Midbrain (tissue), 1 donor: ENCODE data around the gene MT1X.

Experiments
- DNase-seq: peaks from one replicate; lab custom pipeline; 2025; lab: John Stamatoyannopoulos, UW

The MT1X gene

DNA sequence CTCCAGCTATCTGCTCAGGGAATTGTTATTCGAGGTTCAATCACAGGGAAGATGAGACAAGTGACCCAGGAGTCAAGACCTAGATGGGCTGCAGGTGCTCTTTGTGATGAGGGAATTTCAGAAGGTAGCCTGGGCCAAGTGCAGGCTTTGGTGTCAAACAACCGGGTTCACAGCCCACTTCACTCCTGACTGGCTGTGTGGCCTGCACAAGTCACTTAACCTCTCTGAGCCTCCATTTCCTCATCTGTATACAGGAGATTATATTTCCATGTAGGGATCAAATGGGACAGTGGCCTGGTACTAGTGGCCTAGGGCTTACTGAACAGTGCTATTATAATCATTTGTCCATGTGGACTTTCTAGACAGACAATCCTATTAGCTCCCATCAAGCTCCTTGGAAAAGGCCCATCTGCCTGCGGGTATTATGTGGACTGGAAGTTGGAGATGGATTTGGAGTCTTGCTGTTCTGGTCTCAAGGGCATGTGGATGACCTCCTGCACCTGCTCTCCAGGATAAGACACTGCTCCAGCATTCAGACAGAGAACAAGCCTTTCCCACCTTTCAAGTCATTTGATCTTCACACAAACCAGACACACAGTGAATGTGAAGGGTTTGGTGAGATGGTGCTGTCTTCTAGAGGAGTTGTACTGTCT is 3.1 kb upstream of the MT1X start:
- DNase-seq: no peak

DNA sequence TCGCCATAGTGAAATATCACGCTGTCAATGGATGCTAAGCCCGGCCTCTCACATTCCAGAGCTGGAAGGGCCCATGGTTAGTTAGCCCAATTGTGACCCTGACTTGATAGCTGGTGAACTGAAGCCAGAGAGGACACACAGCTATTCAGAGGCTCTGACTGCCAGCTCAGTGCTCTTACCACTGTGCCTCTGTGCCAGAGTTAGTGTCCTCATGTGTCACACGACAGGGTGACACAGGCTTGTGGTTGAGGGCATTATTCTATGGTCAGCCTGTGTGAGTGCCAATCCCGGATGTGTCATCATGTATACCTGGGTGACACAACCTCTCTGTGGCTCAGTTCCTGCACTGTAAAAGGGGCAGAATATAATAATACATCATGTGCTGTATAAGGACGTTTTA is 2.5 kb upstream of the MT1X start:
- no peak for DNase-seq

DNA sequence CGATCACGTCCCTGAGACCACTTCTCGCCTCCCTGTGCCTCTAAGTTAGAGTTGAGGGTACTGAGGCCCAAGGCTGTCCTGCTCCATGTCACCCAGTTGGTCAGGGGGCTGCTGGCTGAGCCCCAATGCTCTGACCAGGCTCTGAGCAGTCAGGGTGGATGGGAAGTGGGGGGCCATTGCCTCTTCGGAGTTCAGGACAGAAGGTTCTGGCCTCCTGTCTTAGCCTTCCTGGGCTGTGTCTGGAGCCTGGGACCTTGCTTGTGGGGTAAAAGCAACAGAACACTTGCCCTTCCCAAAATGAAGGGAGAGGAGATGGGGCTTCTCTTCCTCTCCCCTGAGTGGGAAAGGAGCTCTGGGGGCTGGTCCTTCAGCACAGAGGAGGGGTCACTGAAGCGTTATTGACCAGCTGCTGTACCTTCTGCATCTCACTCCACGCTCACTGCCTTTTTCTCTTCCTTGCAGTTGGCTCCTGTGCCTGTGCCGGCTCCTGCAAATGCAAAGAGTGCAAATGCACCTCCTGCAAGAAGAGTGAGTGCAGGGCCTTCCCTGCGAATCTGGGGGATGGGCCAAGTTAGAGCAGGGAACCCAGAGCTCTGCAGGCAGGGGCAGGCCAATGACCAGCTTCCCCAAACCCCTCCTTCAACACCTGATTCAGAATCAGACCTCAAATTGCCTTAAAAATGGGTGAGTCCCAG is 580 bp downstream of the MT1X start:
- DNase-seq: no peak

DNA sequence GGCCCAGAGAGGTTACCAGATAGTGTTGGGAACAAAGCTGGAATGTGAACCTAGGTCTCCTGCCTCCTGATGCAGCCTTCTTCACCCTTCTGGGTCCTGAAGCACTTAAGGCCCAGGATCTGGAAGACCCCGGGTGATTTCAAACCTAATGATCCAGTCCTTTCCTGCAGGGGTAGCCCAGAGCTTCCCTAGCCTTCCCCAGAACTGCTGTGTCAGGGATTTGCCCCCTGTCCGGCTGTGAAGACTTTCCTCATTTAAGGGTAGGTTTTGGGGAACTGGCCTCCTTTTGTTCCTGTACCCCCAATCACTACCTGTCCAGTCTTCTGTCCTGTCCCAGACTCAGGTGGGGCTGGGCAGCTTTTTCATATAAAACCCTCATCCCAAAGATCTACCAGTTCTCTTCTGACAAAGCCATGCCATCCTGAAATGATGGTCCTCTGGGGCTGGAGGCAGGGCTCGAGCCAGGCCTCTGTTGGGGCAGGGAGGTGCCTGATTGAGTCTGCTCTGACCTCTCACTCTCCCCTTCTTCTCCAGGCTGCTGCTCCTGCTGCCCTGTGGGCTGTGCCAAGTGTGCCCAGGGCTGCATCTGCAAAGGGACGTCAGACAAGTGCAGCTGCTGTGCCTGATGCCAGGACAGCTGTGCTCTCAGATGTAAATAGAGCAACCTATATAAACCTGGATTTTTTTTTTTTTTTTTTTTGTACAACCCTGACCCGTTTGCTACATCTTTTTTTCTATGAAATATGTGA is 1.3 kb downstream of the MT1X start:
- no peak for DNase-seq

DNA sequence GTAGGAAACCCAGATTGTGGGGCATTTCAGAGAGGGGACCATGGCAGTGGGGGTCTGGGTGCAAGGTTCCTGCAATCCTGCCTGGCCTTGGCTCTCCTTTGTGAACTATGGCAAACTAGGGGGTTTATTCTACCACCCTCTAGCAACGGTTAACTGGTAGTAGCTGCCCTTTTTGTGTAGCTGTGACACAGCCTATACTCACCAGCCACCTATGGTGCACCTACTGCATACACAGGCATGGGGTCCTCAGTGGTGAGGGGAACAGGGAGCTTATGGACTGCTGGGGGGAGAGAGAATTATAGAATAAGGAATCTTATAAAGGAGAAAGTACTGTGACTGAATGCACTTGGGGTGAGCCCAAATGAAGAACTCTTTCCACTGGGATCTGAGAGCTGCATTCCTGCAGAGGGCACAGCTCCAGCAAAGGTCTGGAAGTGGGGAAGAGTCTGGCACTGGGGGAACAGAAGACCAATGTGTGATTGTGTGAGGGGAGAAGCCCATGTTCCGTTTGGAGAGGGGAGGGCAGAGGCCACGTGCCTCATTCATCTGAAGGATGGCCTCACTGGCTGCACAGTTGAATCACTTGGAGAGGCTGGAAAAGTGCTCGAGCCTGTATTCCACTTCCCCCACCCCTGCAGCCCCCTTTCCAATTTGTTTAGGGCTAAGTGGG is 2.1 kb downstream of the MT1X start:
- no peak for DNase-seq

DNA sequence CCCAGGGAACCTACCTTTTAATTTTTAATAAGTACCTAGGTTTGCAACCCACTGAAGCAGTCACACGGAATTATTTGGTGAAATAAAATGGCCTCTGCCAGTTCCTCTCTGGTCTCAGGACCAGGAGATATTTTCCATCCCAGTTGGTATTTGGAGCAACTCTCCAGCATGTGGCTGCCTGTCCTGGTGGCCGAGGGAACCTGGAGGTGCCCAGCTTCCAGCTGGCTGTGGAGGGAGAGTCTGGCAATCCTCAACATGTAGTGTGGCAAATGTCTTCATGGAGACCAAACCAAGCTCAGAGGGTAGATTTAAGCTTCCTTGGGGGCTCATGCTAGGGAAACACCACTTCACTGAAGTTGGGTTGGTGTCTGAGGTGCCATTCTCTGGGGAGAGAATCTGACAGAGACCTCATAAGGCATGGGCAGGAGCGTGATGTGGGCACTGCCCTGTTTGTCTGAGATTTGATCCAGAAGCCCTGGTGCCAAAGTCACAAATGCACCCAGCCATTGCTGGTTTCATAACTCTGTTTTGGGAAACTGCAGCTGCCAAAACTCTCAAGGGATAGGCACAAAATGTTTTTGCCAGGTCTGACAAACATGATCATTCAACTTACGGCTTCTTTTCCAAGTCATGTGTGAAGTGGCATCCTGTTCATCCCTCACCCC is 2.8 kb downstream of the MT1X start:
- no peak for DNase-seq

DNA sequence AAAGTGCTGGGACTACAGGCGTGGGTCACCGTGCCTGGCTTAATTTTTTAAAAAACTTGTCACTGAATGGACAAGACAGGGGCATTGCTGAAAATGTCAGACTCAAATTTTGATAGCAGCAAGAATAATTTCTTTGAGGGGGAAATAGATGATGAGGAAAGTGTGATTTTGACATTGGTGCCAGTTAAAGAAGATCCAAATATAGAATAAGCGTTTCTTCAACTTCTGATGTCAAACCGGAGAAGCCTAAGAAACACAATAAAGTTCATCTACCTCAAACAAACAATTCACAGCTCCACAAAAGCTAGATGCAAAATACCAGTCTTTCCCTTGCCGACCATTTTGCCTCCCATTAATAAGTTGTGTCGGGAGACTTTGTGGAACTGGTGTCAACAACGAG is 4.5 kb downstream of the MT1X start:
- DNase-seq: no peak

DNA sequence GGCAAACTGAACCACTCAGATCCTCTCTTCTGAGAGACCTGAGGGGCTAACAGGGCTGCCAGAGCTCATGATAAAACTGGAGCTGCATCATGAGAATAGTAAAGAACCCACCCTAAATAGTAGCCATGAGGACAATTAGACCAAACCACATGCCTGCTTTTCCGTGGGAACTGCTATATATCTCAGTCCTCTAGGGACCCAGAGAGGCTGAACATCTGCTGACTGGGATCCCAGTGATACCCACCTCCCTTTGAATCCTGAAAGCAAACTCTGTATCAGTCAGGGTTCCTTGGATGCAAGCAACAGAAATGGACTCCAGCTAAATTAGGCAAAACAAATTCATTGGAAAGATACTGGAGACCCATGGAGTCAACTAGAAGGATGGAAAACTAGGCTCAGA is 6.5 kb downstream of the MT1X start:
- DNase-seq: no peak

DNA sequence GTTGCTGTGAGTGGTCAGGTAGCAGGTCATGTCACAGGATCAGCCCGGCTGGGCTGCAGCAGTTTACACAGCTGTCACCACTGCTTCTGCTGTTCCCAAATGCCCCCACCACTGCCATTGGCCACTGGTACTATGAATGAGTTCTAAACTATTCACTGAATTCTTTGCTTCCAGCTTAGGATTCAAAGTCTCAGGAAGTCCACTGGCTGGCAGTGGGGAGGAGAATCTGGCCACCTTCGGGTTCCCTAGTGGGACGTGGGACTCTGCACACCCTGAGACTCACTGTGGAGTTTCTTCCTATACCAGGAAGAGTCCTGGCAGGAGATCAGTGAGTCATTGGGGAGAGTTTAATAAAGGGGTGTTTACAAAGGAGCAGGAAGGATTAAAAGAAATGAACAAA is 6.9 kb downstream of the MT1X start:
- DNase-seq: no peak

DNA sequence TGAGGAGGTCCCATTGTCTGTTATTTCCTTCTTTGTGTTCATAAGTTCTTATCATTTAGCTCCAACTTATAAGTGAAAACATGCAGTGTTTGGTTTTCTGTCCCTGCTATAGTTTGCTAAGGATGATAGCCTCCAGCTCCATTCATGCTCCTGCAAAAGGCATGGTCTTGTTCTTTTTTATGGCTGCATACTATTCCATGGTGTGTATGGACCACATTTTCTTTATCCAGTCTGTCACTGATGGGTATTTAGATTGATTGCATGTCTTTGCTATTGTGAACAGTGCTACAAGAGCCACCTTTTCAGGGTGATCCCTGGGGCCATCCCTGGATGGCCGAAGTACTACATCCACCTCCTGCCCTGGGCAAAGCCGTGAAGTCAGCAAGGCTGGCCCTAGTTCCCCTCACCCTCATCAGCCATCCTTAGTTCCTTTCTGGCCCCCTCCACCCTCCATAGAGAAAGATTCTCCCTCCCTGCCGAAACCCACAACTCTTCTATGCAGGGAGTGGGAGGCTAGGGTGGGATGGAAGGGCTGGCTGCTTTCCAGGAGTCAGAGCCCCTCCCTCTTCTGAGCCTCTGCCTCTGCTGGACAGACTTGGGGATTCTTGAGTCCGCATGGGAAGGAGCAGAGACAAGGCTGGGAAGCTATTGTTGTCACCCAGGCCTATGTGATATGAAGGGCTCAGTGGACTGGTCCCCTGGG is 8.3 kb downstream of the MT1X start:
- DNase-seq: no peak

DNA sequence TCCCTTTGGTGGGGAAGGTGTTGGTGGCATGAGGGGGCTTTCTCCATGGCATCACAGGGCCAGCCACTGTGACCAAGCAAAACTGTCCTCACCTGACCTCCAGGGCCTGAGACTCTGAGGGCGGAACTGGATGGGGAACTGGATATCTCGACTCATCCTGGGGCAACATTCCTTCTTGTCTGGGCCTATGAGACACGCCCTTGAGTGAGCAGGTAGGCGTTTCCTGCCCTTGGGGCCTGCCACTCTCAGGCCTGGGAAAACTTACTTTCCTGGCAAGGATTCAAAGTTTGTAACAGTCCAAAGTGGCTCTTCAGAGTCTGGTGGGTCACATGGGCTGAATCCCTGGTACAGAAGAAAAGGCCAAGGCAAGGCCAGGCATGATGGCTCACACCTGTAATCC is 9.6 kb downstream of the MT1X start:
- DNase-seq: no peak

DNA sequence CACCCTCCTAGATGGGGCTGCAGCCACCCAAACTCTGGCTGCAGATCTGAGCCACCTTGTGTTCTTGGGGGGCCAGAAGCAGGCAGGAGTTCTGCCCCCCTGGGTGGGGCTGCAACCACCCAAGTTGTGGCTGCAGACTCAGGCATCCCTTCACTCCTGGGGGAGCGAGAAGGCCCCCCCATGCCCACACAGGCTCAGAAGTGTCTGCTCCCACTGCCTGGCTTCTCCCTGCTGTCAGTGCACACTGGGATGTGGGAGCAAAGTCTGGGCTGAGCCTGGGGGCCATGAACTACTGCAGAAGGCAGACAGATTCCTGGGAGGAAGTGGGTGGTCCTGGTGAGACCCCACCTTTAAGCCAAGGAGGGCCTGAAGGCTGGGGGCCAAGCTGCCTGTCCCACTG is 13.0 kb downstream of the MT1X start:
- DNase-seq: no peak

DNA sequence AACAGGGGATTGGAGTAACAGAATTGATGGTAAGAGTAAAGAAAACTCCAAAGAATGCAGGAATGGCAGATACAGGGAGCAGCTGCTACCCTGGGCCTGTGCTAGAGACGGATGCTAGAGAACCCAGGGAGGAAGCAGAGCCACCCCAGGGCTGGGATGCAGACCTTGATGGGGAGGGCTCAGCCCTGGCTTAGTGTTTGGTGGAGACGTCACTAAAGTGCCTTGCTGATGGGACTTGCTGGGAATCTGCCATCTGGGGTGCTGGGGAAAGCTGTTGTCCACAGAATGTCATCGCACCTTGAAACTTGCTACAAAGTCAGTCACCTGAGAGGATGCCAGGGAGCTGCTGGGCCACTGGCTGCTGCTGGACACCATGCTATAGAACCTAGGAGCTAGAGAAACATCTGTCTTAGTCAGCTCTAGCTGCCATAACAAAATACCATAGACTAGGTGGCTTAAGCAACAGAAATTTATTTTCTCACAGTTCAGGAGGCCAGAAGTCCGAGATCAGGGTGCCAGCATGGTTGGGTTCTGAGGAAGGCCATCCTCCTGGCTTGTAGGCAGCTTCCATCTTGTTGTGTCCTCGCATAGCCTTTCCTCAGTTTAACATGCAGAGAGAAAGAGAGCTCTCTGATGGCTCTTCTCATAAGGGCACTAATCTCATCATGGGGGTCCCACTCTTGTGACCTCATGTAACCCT is 15.3 kb downstream of the MT1X start:
- DNase-seq: no peak

DNA sequence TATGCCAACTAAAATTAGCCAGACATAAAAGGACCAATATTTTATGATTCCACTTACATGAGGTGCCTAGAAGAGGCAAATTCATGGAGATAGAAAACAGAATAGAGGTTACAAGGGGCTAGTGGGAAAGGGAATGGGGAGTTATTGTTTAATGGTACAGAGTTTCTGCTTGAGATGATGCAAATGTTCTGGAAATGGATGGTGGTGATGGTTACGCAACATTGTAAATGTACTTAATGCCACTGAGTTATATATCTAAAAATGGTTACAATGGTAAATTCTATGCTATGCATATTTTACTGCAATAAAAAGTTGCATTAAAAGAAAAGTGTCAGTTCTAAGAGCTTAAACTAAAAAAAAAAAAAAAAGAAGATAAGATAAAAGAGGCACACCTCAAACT is 17.9 kb downstream of the MT1X start:
- no peak for DNase-seq

DNA sequence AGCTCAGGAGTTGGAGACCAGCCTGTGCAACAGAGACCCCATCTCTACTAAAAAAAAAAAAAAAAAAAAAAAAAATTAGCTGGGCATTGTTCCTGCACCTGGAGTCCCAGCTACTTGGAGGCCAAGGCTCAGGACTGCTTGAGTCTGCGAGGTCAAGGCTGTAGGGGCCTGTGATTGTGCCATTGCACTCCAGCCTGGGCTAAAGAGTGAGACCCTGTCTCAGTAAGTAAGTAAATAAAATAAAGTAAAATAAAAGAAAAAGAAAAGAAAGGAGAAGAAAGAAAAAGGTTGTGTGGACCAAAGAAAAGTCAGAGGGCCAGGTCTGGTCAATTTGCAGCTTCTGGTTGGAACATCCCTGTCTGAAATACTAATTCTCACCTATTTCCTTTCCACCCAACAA is 18.4 kb downstream of the MT1X start:
- DNase-seq: no peak

DNA sequence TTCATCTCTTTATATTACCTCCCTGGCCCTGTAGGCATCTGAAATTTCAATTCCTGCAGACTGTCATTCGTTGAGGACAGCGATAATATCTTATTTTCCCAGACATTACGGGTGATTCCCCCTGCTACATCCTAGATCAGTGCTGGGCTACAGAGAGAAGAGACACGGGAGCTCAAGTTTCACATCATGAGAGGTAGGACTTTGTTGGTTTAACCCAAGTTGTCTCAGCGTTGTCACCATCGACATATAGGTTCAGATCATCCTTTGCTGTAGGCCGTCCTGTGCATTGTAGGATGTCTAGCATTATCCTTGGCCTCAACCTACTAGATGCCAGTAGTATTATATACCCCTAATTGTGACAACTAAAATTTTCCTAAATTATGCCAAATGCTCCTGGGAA is 19.3 kb downstream of the MT1X start:
- DNase-seq: no peak

DNA sequence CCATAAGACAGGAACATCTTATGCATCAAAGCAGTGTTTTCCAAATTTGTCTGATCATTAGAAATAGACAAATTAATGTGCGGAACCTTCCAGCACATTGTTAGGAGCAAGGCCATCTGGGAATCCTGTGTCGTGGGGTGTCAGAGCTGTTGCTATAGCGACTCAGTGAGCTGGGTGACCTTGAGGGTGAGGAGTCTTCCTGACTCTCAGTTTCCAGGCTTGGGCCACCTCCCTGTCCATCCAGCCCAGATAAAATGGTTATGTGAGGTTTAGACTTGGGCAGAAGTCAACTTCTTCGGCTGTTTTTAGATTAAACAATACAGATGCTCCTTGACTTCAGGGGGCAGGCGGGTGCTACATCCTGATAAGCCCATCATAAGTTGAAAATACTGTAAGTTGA is 20.6 kb downstream of the MT1X start:
- DNase-seq: no peak

DNA sequence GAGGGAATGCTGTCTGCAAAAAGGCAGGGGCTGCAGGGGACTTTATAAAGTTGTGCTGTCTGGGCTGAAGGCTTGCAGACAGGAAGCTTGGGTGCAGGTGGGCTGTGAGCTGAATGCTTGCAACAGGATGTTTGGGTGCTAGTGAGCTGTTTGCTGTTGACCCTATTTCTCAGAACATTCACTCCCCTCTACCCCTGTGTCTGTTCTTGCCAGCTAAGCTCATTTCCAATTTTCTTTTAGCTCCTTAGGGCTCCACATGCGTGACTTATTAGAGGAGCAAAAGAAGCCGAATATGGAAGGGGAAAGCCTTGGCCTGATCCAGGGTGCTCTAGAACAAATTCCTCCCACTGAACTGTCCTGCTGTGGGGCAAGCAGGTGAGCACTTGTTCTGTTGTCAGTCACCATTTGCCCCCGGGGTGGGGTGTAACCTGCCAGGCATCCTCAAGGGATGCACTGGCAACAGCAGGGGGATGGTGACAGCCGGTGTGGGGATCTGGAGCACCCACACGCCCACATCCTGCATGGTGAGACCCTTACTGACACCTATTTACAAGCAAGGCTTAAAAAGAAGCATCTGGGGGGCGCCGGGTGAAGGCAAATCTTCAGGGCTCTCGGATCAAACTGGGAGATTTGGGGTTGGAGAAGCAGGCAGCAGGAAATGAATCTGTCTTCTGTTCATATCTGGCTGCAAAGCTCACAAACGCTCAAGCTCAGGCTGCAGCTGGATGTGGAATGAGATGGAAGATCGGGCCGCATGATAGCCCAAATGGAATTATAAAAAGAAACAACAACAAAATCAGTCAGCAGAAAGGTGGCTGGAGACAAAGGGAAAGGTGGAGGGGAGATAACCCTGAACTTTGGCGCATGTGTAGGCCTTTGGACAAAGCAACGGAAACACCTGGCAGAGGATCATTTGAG is 26.5 kb downstream of the MT1X start:
- no peak for DNase-seq

DNA sequence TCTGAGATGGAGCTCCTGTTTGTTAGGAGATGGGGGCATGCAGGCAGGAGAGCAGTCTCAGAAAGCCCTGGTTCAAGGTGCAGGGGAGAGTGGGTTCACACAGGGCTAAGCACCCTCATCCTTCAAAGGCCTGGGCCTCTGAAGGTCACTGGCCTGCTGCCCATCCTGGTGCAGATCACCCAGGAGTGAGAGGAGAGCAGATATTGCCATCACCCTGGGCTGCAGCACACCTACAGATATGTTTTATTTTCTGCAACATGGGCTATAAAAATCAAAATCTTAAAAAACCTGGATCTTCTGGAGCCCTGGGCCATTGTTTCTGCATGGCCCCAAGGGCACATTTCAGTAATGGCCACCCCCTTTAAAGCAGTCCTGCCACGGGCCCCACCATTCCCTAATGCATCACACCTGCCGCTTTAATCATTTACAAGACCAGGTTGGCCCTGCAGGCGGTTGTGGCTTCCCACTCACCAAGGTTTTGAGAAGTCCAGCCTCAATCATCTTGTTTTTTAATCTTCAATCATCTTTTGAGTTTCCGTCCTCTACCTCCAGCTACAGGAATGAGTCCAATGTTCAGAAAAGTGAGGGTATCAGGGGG is 27.3 kb downstream of the MT1X start:
- DNase-seq: no peak
